Measurements from ENCODE around the gene STOML1.
A peak's percentile ranks its signal among the peaks of the same experiment; 100 is the strongest.

STOML1 gene

DNA sequence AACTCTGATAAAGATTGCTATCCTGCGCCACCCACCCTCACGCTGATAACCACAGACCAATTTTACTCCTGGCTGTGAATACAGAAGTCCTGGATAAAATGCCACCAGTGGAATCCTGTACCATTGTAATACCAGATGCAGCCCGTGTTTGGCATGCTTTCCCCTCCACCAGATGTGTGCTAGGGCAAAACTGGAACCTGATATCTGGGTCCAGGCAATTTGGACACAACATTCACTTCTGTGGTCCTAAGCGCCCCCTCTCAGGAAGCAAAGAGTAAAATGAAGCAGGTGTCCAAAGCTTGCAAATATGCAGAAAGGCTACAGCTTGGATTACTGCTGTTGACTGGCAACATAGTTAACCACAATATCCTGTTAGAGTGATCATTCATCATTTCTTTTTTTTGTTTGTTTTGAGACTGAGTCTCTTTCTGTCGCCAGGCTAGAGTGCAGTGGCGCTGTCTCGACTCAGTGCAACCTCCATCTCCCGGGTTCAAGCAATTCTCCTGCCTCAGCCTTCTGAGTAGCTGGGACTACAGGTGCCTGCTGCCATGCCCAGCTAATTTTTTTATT, 33.0 kb downstream of the STOML1 start:
- DNase-seq = peak in 4 of 6 experiments; percentile 4 to 71 (median 61)

DNA sequence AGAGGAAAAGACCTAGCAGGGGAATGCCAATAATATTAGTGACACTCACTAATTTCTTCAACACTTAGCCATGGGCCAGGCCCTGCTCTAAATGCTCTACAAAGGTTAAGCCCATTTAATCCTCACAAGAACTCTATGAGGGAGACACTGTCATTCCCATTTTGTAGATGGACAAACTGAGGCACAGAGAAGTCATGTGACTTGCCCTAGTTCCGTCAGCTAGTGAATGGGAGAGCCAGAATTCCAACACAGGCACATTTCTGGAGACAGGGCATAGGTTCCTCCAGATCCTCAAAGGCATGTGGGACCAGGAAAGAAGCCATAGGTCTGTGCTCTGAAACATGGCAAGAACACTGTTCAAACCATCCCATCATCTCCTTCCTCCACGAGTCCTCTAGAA, 34.3 kb downstream of the STOML1 start:
- no peak for DNase-seq

DNA sequence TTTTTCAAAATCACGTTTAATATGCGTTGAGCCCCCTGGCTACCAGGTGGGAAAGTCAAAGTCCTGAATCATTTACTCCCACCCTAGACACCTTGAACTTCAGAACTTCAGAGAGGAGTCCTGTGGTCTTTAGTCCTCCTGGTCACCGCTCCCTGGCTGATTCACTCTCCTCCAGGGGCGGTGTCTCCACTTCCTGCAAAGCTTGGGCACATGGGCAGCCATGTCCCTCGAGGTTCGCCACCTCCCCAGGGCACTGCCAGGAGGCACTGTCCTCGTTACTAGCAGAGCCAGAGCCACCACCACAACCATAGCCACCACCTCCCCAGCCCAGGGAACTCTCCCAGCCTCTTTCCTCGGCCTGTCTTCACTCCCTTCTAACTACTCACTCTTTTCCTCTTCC, 34.8 kb downstream of the STOML1 start:
- no peak for DNase-seq

DNA sequence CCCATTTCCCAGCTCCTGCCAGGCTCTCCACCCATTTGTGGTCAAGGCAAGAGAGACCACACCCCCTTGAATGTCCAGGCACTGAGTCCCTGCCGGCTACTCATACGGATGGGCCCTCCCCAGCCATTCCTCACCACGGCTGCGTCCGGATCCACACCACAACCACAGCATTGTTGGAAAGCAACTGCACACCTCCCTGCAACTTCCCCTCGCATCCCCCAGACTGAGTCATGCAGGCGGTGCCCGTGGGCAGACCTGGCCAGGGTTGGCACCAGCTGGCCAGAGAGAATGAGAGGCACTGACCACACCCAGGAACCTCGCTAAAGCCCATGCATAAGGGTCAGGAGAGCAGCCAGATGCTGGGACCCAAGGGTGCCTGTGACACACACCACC, 35.4 kb downstream of the STOML1 start:
- no peak for DNase-seq

DNA sequence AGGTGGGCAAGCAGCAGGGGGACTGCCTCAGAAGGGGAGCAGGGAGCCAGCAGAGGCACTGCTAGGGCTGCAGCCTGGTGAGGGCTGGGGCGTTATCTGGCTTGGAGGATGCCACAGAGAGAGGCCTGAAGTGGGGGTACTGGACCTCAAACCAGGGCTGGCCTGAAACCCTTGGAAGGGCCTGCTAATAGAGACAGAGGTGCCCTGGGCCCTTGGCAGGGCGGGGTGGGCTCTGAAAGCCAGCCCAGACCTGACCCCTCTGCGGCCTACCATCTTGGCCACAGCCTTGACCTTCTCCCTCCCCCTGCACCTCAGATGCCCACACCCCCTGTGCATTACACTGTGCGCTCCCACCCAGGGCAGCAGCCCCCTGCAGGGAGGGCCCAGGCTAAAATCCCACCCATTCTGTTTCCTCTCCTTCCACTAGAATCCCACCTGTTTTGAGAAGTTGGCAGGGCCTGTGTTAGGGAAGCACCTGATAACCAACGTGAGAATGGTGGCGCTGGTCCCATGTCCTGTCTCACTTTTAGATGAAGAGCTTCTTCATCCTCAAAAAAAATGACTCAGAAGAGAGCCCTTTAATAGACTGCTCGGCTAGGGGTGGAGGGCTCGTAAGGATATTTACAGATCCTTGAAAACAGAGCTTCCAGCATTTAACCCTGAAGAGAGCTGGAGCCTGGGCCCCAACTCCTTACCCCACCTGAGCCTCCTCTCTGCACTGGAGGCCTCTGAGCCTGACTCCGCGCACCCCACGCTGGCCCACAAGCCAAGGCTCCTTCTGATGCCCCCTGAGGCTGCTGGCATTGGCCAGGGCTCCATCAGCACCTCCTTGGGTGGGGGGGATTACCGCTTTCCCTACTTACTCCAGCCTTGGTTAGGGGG, 36.0 kb downstream of the STOML1 start:
- DNase-seq = no peak

GRCh38 chr15:73955326-73955725, 36.8 kb downstream of the STOML1 start:
- DNase-seq = no peak

- DNase-seq = no peak
Observed at GRCh38 chr15:73954188-73955145, 37.6 kb downstream of the STOML1 start.

- no peak for DNase-seq
Observed at GRCh38 chr15:73952913-73953750, 39.0 kb downstream of the STOML1 start.

- DNase-seq = no peak
Observed at GRCh38 chr15:73952171-73952912, 39.8 kb downstream of the STOML1 start.

DNA sequence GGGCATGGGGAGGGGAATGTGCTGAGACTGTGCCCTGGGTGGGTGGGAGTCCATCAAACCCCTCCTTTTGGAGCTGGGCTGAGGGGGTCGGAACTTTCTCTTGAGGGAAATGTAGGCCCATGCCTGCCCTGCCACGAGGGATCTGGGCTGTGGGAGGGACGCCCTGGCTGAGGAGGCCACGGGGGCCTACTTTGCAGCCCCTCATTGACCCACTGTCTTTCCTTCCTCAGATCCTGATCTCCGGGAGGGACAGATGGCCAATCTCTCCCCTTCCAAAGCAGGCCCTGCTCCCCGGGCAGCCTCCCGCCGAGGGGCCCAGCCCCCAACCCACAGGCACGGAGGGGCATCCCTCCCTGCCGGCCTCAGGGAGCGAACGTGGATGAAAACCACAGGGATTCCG, 40.5 kb downstream of the STOML1 start:
- no peak for DNase-seq

GRCh38 chr15:73950831-73951561, 41.1 kb downstream of the STOML1 start:
- peak; percentile 55 to 77 (median 66) for DNase-seq

GRCh38 chr15:73950479-73950830, 41.6 kb downstream of the STOML1 start:
- DNase-seq = no peak

- no peak for DNase-seq
Observed at GRCh38 chr15:73949496-73949895, 42.6 kb downstream of the STOML1 start.

DNA sequence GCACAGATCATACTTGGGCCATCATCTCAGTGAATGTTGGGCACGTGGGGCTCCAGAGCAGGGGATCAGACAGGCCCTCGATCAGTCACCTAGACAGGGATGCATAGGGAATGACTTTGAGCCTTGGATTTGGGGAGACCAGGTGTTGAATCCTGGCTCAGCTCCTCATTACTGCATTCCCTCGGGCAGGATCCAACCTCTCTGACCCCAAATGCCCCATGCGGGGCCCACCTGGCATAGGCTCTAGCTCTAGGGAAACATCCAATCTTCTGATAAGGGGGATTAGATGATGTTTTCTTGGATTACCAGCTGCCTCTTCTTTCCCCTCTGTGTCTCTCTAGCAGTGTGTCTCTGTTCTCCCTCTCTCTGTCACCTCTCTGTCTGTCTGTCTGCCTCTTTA, 43.1 kb downstream of the STOML1 start:
- DNase-seq = no peak

GRCh38 chr15:73948396-73948795, 43.7 kb downstream of the STOML1 start:
- DNase-seq = no peak

DNA sequence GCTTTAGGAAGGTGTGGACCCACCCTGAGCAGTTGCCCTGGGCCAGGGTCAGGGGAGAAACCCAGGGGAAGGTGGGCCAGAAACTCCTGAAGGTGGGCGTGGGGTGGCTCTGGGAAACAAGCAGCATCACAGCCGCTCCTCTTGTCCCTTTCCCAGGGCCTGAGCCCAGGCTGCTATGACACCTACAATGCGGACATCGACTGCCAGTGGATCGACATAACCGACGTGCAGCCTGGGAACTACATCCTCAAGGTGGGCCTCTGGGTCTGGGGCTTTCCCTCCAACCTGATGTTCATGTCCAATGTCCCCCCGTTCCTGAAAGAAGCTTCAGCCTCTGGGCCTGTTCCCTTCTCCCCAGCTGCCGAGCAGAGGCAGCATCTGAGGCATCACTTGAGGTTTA, 44.4 kb downstream of the STOML1 start:
- DNase-seq = no peak

- no peak for DNase-seq
Observed at GRCh38 chr15:73946795-73947370, 45.2 kb downstream of the STOML1 start.

GRCh38 chr15:73946046-73946721, 45.9 kb downstream of the STOML1 start:
- DNase-seq = no peak

DNA sequence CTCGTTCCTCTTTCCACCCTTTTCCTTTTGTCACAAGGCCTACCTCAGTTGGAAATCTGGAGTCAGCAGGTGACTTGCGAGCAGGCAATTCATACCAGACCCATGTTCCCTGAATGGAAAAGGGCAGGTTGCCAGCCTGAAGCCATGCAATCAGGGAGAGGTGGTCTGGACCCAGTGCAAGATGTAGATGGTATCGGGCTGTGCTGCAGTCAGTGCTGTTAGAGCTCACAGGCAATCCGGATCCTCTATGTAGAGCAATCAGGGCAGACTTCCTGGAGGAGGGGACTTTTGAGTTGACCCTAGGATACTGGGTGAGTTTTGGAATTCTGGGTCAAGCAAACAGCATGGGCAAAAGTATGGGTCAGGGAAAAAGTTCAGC, 47.0 kb downstream of the STOML1 start:
- no peak for DNase-seq

All from stimulated activated naive CD4-positive, alpha-beta T cell (primary cell).